DMS153 treated with DMSO at 0.1 percent for 48 hours (cell line): ENCODE results near the gene IL15RA.
"Not testable (repeated sequence)": the region's sequence is repeated elsewhere in the genome, so short reads cannot be mapped to it uniquely, and the experiment has no call there.

ENCODE experiments used
- DNase-seq: peaks from one replicate; lab custom pipeline; 2025; ENCODE audit not compliant: unreplicated experiment; lab: John Stamatoyannopoulos, UW

The IL15RA gene

GRCh38 chr10:5930272-5930671 is 47.1 kb downstream of the IL15RA start:
- DNase-seq = no peak

- DNase-seq = no peak
Measured at GRCh38 chr10:5929442-5929841, 47.9 kb downstream of the IL15RA start.

- no peak for DNase-seq
Measured at GRCh38 chr10:5927306-5927705, 50.0 kb downstream of the IL15RA start.

GRCh38 chr10:5924889-5925288 is 52.5 kb downstream of the IL15RA start:
- no peak for DNase-seq

- no peak for DNase-seq
Measured at GRCh38 chr10:5921746-5922145, 55.6 kb downstream of the IL15RA start.

GRCh38 chr10:5919568-5919967 is 57.8 kb downstream of the IL15RA start:
- DNase-seq = no peak

GRCh38 chr10:5918763-5919162 is 58.6 kb downstream of the IL15RA start:
- DNase-seq = no peak

- DNase-seq = no peak
Measured at GRCh38 chr10:5917305-5917704, 60.0 kb downstream of the IL15RA start.

- no peak for DNase-seq
Measured at GRCh38 chr10:5915451-5915850, 61.9 kb downstream of the IL15RA start.

GRCh38 chr10:5913736-5914135 is 63.6 kb downstream of the IL15RA start:
- DNase-seq = no peak

GRCh38 chr10:5911670-5912069 is 65.7 kb downstream of the IL15RA start:
- no peak for DNase-seq

- no peak for DNase-seq
Measured at GRCh38 chr10:5910323-5911100, 66.8 kb downstream of the IL15RA start.

GRCh38 chr10:5908676-5909075 is 68.7 kb downstream of the IL15RA start:
- not testable (repeated sequence) for DNase-seq

- DNase-seq = no peak
Measured at GRCh38 chr10:5906651-5907050, 70.7 kb downstream of the IL15RA start.

- no peak for DNase-seq
Measured at GRCh38 chr10:5905854-5906507, 71.4 kb downstream of the IL15RA start.

- DNase-seq = no peak
Measured at GRCh38 chr10:5904227-5904626, 73.1 kb downstream of the IL15RA start.

GRCh38 chr10:5903563-5903962 is 73.8 kb downstream of the IL15RA start:
- DNase-seq = no peak

- no peak for DNase-seq
Measured at GRCh38 chr10:5902511-5903274, 74.7 kb downstream of the IL15RA start.
